ENCODE data around the gene RDH14.
A peak's percentile ranks its signal among the peaks of the same experiment; 100 is the strongest.

Gene RDH14

DNA sequence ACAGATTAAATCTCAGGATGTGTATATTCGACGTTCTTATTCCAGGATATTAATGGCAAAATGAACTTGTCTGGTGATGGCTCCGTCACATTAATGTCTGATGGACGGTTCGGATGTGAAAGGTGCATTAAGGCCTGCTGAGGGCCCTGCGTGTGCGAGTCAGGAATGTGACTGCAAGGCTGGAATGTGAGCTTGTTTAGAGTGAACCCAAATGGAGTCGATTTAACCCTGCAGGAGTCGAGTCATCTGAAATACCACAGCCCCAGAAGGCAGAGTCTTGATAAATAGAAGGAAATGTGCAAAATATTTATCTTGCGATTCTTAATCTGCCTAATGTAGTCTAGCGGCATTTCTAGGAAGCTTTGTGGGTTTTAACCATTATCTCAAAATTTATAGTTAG lies 44.3 kb downstream of the RDH14 start:
- TF ChIP-seq, protein P1, sequence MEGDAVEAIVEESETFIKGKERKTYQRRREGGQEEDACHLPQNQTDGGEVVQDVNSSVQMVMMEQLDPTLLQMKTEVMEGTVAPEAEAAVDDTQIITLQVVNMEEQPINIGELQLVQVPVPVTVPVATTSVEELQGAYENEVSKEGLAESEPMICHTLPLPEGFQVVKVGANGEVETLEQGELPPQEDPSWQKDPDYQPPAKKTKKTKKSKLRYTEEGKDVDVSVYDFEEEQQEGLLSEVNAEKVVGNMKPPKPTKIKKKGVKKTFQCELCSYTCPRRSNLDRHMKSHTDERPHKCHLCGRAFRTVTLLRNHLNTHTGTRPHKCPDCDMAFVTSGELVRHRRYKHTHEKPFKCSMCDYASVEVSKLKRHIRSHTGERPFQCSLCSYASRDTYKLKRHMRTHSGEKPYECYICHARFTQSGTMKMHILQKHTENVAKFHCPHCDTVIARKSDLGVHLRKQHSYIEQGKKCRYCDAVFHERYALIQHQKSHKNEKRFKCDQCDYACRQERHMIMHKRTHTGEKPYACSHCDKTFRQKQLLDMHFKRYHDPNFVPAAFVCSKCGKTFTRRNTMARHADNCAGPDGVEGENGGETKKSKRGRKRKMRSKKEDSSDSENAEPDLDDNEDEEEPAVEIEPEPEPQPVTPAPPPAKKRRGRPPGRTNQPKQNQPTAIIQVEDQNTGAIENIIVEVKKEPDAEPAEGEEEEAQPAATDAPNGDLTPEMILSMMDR (IDR thresholded peaks at IDR 0.05; ENCODE audit: low read depth, low read length): no peak
- peak; percentile 84 for DNase-seq (ENCODE audit: low read depth, low spot score)
- in situ Hi-C loops (cut with HindIII; ENCODE audit: low sequenced_read_pairs): loop anchor here (25.0 kb wide), 1 partner anchor 846 kb away; the partner anchor contains the start of gene OSR1
- no peak overlapping the region for H3K4me3 ChIP-seq (ENCODE audit: low read depth, low read length)

DNA sequence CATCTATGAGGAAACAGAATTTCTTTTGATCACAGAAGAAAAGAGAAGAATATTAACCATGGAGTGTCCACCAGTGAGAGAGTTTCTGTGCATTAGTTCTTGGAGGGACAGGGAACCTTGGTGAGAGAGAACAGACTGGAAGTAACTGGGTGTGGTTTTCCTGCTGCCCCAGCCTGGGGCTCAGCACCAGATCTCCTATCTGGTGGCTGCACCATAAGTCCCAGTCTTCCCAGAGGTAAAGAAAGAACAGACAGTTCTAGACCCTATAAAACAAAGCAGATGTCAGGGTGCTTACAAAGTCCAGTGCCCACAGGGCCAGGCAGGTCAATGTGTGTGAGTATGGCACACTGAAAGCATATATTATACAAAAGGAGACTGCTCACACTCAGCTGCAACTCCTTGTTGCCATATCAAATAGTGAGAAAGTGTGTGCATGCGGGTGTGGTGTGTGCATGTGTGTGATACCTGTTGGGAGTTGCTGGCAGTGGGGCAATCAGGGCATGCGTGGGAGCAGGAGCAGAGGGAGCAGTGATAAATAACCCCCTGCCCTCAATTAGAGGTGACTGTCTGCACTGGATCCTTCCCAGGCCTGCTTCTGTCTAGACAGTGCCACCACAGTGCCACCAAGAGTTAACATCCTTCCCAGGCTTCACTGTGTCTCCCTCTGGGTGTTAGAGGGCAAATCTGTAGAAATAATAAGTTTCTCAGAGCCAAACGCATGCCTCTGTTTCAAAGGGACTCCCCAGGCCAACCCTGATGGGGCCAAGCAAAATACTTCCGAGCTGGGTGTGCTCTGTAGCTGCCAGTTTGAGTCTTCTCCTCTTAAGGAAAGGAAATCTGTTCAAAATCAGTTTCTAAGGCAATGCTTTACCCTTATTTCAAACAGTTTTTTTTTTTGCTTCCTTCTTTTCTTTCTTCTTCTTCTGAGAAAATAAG lies 45.7 kb downstream of the RDH14 start:
- TF ChIP-seq, protein P1 (IDR thresholded peaks at IDR 0.05; ENCODE audit: low read depth, low read length): no peak
- peak; percentile 26 for DNase-seq (ENCODE audit: low read depth, low spot score)
- in situ Hi-C loops (cut with HindIII; ENCODE audit: low sequenced_read_pairs): loop anchor here (25.0 kb wide), 1 partner anchor 848 kb away; the partner anchor contains the start of gene OSR1
- H3K4me3 ChIP-seq (ENCODE audit: low read depth, low read length): no peak overlapping the region

DNA sequence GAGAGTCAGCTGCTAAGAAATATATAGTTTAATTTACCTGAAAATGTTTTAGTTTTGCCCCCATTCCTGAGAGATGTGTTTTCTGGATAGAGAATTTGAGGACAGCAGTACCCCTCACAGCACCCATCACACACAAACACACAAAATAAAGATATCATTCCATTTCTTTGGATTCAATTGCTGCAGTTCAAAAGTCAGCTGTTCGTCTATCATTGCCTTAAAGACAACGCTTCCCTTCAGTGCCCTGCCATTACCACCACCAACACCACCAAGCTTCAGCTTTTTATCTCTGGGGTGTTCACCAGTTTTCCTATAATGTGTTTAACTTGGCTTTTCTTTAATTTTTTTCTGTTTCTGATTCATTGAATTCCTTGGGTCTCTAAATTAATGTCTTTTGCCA lies 49.7 kb downstream of the RDH14 start:
- no peak for DNase-seq (ENCODE audit: low read depth, low spot score)
- in situ Hi-C loops (cut with HindIII; ENCODE audit: low sequenced_read_pairs): loop anchor here (25.0 kb wide), 1 partner anchor 852 kb away; the partner anchor contains the start of gene OSR1
- no peak overlapping the region for H3K4me3 ChIP-seq (ENCODE audit: low read depth, low read length)
- TF ChIP-seq, protein P1 (IDR thresholded peaks at IDR 0.05; ENCODE audit: low read depth, low read length): no peak

DNA sequence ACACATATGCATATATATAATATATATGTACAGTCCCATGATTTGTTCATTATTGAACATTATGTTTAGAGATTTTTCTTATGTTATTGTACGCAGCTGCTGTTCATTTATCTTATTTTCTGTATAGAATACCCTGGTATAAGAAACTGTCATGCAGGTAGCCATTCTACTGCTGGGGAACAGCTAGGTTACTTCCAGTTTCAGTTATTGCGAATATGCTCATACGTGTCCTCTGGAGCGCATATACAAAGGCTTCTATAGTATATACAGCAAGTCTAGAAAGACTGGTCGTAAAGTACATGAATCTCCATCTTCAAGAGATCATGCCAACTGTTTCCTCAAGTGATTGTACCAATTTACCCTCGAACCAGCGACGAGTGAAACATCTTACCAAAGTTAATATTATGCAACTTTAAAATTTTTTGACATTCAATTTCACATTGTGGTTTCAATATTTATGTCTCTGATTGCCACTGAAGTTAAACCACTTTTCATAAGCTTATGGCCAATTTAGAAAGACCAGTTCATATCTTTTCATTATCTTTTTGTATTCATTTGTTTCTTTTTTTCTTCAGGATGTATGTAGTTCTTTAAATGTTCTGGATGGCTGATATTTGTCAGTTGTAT lies 53.5 kb downstream of the RDH14 start:
- TF ChIP-seq, protein P1 (IDR thresholded peaks at IDR 0.05; ENCODE audit: low read depth, low read length): no peak
- no peak overlapping the region for H3K4me3 ChIP-seq (ENCODE audit: low read depth, low read length)
- in situ Hi-C loops (cut with HindIII; ENCODE audit: low sequenced_read_pairs): loop anchor here (25.0 kb wide), 1 partner anchor 855 kb away; the partner anchor contains the start of gene OSR1
- DNase-seq (ENCODE audit: low read depth, low spot score): no peak

DNA sequence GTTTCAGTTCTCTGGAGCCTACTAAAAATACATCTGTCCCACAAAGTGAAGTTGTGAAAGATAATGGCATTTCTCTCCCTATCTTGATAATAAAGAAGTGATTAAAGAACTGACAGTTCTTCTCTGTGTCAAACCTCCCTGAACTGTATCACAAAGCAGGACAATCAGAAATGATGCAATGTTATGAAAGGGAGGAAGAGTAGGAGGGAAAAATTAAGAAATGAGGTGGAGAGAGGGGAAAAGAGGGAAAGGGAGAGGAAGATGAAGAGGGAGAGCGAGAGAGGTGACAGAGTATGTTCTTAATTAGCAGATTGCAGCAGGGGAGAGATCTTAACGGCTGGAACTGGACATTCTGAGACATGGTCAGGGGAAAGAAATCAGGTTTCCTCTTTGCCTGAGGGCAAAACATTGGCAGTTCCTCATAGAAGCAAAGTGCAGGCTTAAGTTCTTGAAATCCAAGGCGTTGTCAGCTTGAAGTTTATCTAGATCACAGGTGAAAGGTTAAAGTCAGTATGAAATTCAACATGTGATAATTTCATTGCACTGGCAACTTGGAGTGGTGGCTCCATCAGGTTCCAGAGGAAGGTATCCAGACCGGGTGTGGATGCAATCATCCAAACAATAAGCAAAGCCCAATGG lies 54.6 kb downstream of the RDH14 start:
- H3K4me3 ChIP-seq (ENCODE audit: low read depth, low read length): no peak overlapping the region
- TF ChIP-seq, protein P1 (IDR thresholded peaks at IDR 0.05; ENCODE audit: low read depth, low read length): no peak
- in situ Hi-C loops (cut with HindIII; ENCODE audit: low sequenced_read_pairs): loop anchor here (25.0 kb wide), 1 partner anchor 856 kb away; the partner anchor contains the start of gene OSR1
- DNase-seq (ENCODE audit: low read depth, low spot score): no peak
